Measurements from ENCODE around the gene PTPRN2.

DNA sequence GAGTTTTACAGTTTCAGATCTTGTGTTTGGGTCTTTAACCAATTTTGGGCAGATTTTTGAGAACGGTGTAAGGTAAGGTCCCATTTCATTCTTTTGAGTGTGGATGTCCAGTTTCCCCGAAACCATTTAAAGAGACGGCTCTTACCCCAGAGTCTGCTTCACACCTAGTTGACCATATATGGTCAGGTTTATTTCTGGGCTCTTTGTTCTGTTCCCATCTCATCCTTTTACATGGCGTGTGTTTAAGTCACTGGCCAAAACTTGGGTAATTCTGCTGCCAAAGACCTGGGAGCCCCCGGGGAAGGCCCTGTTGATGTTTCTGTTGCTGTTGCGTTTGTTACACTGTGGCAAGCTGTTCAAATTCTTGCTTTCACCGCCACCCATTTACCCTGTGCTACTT is 120.1 kb downstream of the PTPRN2 start:
- TF ChIP-seq CREB1 (IDR thresholded peaks at IDR 0.05) (no peak), SAP30 (IDR thresholded peaks at IDR 0.05; ENCODE audit: insufficient read depth, insufficient replicate concordance, low read length) (no peak), JUND (IDR thresholded peaks at IDR 0.05; ENCODE audit: low read length) (no peak), HDAC2 (IDR thresholded peaks at IDR 0.05; ENCODE audit: borderline replicate concordance in 1 of 2, low read depth in 2 of 2, low read length in 2 of 2) (no peak), SP4 (IDR thresholded peaks at IDR 0.05; ENCODE audit: low read length) (no peak), TAF1 (IDR thresholded peaks at IDR 0.05; ENCODE audit: low read depth, low read length) (no peak)
- TF ChIP-seq, protein P1, sequence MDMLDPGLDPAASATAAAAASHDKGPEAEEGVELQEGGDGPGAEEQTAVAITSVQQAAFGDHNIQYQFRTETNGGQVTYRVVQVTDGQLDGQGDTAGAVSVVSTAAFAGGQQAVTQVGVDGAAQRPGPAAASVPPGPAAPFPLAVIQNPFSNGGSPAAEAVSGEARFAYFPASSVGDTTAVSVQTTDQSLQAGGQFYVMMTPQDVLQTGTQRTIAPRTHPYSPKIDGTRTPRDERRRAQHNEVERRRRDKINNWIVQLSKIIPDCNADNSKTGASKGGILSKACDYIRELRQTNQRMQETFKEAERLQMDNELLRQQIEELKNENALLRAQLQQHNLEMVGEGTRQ (IDR thresholded peaks at IDR 0.05; ENCODE audit: low read length) = no peak
- TF ChIP-seq, protein P2, sequence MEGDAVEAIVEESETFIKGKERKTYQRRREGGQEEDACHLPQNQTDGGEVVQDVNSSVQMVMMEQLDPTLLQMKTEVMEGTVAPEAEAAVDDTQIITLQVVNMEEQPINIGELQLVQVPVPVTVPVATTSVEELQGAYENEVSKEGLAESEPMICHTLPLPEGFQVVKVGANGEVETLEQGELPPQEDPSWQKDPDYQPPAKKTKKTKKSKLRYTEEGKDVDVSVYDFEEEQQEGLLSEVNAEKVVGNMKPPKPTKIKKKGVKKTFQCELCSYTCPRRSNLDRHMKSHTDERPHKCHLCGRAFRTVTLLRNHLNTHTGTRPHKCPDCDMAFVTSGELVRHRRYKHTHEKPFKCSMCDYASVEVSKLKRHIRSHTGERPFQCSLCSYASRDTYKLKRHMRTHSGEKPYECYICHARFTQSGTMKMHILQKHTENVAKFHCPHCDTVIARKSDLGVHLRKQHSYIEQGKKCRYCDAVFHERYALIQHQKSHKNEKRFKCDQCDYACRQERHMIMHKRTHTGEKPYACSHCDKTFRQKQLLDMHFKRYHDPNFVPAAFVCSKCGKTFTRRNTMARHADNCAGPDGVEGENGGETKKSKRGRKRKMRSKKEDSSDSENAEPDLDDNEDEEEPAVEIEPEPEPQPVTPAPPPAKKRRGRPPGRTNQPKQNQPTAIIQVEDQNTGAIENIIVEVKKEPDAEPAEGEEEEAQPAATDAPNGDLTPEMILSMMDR (IDR thresholded peaks at IDR 0.05; ENCODE audit: control extremely low read depth in 1 of 3, insufficient read depth in 1 of 3, low read depth in 1 of 3, low read length in 3 of 3) = no peak

Measured in H1 (cell line).